G401.6 (cell line): Measurements from ENCODE around the gene CR2.
"Not testable (repeated sequence)": the region's sequence is repeated elsewhere in the genome, so short reads cannot be mapped to it uniquely, and the experiment has no call there.

Experiments
- FAIRE-seq: peaks from 2 replicates; lab custom pipeline; 2012; peaks lifted over from hg19 to GRCh38; lab: Jason Lieb, UNC

Gene CR2

DNA sequence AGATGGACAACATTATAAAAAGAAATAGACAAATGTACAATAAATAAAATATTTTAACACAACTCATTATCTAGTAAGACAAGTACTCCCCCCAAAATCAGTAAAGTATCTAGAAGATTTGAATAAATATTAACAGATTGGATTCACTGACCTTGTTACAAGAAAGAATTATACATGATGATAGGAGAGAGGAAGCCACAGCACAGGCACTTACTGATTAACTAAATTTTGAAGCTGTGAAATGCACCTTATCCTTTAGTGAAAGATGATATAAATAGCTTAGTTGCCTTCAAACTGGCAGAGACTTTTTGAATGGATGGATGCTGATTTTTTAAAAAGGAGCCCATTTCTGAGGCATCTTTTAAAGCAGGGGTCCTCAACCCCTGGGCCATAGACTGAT, 50.3 kb downstream of the CR2 start:
- no peak for FAIRE-seq

DNA sequence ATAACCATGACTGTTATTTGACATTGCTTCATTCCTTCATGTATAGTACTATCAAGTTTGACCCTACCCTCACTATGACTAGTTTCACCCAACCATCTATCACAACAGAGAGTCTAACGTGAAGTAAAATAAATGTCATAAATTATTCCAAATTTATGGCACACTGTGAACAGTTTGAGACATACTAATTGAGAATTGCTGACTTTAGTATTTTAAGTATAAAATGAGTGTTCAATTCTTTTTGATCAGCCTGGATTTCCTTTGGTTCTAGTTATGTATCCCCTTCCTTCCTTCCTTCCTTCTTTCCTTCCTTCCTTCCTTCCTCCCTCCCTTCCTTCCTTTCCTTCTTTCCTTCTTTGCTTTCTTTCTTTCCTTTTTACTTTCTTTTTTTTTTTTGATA, 56.3 kb downstream of the CR2 start:
- FAIRE-seq, result no peak

DNA sequence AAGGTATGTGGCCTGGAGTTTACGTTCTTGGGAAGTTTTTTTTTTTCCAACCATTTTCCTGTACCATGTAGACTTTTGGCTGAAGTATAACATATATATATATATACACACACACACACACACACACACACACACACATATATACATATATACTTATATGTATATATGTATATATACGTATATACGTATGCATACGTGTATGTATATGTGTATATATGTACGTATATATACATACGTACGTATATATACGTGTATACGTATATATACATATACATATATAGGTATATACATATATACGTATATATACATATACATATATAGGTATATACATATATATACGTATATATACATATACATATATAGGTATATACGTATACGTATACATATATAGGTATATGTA, 60.8 kb downstream of the CR2 start:
- FAIRE-seq, result peak; percentile 74

DNA sequence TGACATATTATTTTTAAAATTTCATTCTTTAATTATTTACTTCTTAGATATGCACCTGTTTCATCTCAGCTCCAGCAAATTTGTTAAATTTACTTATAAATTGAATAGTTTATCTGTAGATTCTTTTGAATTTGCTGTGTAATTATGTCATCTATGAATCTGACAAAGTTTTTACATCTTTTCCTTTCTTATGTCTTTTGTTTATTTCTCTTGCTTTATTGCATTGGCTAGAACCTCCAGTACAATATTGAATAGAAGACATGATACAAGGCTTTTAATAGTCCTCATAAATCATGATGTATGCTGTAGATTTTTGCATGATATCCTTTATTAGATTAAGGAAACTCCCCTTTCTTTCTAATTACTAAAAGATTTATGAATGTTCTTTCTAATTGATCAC, 62.6 kb downstream of the CR2 start:
- peak; percentile 68 for FAIRE-seq

DNA sequence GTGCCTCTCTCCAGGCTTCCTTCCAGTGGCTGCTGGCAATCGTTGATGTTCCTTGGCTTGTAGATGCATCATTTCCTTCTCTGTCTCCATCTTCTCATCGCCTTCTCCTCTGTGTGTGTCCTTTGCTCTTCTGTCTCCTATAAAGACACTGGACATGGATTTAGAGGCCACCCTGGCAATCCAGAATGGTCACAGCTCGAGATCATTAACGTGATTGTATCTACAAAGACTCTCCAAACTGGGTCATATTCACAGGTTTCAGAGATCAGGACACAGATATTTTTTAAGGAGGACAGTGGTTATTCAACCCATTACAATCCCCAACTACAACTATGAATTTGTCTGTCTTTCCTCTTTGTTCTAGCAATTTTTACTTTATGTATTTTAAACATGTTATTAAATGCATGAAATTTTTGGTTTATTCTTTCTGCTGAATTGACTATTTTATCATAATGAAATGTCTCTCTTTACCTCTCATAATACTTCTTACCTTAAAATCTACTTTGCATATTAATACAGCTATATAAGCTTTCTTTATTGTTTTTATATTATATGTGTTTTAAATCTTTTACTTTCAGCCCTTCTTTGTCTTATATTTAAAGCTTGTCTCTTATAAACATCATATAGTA, 64.6 kb downstream of the CR2 start:
- peak; percentile 63 for FAIRE-seq

DNA sequence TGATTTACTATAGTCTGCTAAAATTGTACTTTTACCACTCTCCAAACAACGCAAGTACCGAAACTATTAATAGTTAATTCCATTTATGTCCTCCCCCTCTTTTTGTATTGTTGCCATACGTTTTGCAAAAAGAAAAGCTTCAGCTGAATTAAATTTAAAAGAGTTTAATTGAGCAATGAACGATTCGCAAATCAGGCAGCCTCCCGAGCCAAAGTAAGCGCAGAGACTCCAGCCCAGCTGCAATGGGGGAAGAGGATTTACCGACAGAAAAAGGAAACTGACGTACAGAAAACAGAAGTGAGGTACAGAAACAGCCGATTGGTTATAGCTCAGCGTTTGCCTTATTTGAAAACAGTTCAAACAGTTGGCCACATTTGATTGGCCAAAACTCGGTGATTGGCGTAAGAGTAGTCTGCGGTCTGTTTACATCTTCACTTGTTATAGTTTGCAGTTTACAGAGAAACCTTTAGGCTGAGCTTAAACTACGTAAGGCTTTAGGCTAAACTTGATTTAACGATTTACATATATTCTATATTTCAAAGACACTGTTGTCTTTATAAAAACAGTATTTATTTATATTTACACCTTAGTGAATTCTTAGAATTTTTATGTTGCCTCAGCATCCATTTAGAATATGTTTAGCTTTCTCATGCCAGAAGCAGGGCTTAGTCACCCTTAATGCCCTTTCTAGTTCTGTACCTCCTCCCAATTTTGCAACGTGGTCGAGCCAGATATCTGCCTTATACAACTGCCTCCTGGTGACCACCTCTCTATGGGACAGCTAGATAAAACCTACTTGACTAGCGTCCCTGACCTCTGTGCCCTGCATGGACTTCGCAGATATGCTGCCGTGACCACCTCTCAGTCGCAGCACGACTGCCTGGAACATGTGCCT, 65.6 kb downstream of the CR2 start:
- FAIRE-seq, result no peak

DNA sequence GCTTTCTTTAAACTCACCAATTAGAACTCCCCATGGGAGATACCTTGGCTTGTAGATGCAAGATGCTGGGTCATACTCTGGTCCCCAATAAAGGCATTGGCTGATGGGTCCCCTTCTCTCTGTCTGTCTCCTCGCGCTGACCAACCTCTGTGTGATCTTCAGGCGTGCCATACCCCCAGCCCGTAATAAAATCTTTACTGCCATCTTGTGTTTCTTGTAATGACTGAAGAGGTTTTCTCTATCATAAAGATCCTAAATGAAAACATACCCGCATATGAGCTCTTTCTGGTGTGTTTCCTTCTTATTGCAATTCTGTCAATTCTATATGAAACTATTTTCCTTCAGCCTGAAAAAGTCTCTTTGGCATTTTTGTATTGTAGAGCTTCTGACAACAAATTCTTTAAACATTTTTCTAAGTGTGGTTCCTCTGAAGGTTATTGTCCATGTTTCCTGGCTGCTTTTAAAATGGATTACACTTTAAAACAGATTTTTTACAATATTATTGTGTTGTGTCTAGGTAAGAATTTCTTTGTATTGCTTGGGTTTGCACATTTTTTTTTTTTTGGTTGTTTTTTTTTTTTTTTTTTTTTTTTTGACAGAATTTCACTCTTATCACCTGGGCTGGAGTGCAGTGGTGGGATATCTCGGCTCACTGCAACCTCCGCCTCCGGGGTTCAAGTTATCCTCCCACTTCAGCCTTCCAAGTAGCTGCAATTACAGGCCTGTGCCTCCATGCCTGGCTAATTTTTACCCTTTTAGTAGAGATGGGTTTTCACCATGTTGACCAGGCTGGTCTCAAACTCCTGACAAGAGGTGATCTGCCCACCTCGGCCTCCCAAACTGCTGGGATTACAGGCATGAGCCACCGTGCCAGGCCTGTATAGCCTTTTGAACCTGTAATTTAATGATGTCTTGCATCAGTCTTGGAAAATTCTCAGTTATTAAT, 66.5 kb downstream of the CR2 start:
- FAIRE-seq, result not testable (repeated sequence)

DNA sequence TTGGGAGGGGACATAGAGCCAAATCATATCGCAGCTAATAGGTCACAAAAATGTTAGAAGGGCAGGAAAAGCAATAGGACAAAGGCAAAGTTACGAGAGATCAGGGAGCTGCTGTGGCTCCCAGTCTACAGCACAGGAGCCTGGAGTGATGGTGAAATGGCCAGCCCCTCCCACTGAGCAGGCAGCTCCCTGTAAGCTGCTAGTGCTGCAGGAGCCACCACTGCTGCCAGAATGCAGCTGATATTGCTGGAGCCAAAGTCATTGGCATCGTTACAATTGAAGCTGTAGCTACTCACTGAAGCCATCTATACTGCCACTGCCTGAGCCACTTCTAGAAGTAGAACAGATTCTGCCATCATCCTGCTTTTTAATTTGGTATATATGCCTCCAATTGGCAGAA, 71.1 kb downstream of the CR2 start:
- not testable (repeated sequence) for FAIRE-seq

DNA sequence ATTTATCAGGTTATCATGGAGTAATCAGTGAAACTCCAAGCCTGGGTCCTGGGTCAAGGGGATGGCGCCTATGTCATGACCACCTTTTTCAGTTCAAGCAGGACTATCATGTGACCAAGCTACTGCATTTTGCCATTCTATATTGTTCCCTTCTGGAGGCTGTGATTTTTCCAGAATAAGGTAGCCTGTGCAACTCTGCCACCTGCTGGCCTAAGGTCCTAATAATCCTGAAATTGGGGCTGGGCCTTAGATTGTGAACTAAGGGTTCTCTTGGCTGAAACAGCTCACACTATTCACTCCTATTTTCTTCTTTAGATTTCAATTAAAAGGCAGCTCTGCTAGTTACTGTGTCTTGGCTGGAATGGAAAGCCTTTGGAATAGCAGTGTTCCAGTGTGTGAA, 74.3 kb downstream of the CR2 start:
- not testable (repeated sequence) for FAIRE-seq

DNA sequence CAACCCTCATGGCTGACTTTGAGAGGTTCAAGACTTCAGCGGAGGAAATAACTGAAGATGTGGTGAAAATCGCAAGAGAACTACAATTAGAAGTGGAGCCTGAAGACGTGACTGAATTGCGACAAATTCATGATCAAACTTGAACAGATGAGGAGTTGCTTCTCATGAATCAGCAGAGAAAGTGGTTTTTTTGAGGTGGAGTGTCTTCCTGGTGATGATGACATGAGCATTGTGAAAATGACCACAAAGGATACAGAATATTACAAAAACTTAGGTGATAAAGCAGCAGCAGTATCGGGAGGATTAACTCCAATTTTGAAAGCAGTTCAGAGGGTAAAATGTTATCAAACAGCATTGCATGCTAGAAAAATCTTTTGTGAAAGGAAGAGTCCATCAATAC, 82.1 kb downstream of the CR2 start:
- not testable (repeated sequence) for FAIRE-seq
